Stomach (tissue), 9 donors: ENCODE data around the gene EPB41L1. TPM values are rescaled to one million over a fixed set of nuclear protein-coding genes. Genes with fewer than 3 reads are reported as not detected.
A peak's percentile ranks its signal among the peaks of the same experiment; 100 is the strongest.

ENCODE experiments used
- DNase-seq, 2 donors: peaks; one replicate each; pipeline versions ENCODE4 v3.0.0 to v3.0.0-alpha.2; 2013 to 2019
- H3K27ac ChIP-seq, 5 donors: fragments of 200-600 bp in 4 of 5; sonication (generic) in 4 of 5; one replicate each; pipeline ENCODE4 v1.5.1; 2013 to 2019; ENCODE audit warnings: mild to moderate bottlenecking in 1 of 5, moderate library complexity in 1 of 5
- H3K27me3 ChIP-seq, 3 donors: fragments of 200-600 bp; sonication (generic); one replicate each; pipeline ENCODE4 v1.5.1; 2017 to 2019; ENCODE audit warnings: mixed run types in 1 of 3
- H3K36me3 ChIP-seq, 4 donors: fragments of 200-600 bp; sonication (generic); 1 replicate in 3 of 4; 2 replicates in 1 of 4; pipeline ENCODE4 v1.5.1; 2016 to 2019
- H3K4me1 ChIP-seq, 4 donors: fragments of 200-600 bp; sonication (generic); one replicate each; pipeline ENCODE4 v1.5.1; 2016 to 2019
- H3K4me3 ChIP-seq, 4 donors: fragments of 200-600 bp; sonication (generic) in 3 of 4; one replicate each; pipeline ENCODE4 v1.5.1; 2016 to 2019; ENCODE audit warnings: mild to moderate bottlenecking in 1 of 4
- H3K9me3 ChIP-seq, 4 donors: fragments of 200-600 bp; sonication (generic); one replicate each; pipeline ENCODE4 v1.5.1; 2016 to 2019
- EP300 ChIP-seq: sonication (generic); formaldehyde crosslinking; IDR thresholded peaks from one replicate; pipeline ENCODE4 v1.6.1; 2017; ENCODE audit warnings: antibody characterized with exemption
- POLR2A ChIP-seq, 4 donors: fragments of 450-650 bp; IDR thresholded peaks; one replicate each; pipeline ENCODE4 v1.6.1; 2016; ENCODE audit warnings: antibody characterized with exemption in 4 of 4, control low read depth in 2 of 4, mild to moderate bottlenecking in 1 of 4, moderate library complexity in 1 of 4
- POLR2AphosphoS5 ChIP-seq, 3 donors: sonication (generic); formaldehyde crosslinking; IDR thresholded peaks; one replicate each; pipeline ENCODE4 v1.6.1; 2016; ENCODE audit warnings: antibody characterized with exemption in 3 of 3
- WGBS, 5 donors: extraction: QIAGEN DNeasy Blood & Tissue Kit in 3 of 5; methylation state at CpG; one replicate each; pipeline versions ENCODE4 v1.1.5 to v1.1.7; 2013 to 2018; 5-methylcytosine and 5-hydroxymethylcytosine counted together
- intact Hi-C: fragments of 100-400 bp; cut with DNase I; formaldehyde crosslinking; loops from one replicate; pipeline ENCODE4 v1.15.1; 2023; ENCODE audit warnings: low total_unique reads
- polyA plus RNA-seq, 3 donors: library from polyadenylated mRNA; stranded (reverse); fragments of 200-250 nt; gene quantifications; one replicate each; pipeline ENCODE4 v1.2.3, GENCODE V29; 2013
- total RNA-seq, 5 donors: library from RNA; depleted of rRNA; stranded (reverse); fragments of >200 nt; gene quantifications; one replicate each; pipeline versions ENCODE4 v1.1.0 to v1.2.3, GENCODE V29; 2014 to 2016
- TF ChIP-seq, protein P1 (sequence below), 7 experiments: fragments of 450-650 bp in 4 of 7; fragments of 200-600 bp in 3 of 7; sonication (generic) in 3 of 7; IDR thresholded peaks; one replicate each; pipeline ENCODE4 v1.5.1; 2016 to 2019; ENCODE audit warnings: antibody characterized with exemption in 7 of 7, control low read depth in 2 of 7, mild to moderate bottlenecking in 1 of 7
- donor health status: healthy with polysubstance abuse.
- donor health status: Bipolar disorder and iron deficiency.
- donor health status: healthy.

Gene EPB41L1
- total and polyA plus RNA-seq, 8 donors, result 25.9 to 271 (median 40.4) TPM

DNA sequence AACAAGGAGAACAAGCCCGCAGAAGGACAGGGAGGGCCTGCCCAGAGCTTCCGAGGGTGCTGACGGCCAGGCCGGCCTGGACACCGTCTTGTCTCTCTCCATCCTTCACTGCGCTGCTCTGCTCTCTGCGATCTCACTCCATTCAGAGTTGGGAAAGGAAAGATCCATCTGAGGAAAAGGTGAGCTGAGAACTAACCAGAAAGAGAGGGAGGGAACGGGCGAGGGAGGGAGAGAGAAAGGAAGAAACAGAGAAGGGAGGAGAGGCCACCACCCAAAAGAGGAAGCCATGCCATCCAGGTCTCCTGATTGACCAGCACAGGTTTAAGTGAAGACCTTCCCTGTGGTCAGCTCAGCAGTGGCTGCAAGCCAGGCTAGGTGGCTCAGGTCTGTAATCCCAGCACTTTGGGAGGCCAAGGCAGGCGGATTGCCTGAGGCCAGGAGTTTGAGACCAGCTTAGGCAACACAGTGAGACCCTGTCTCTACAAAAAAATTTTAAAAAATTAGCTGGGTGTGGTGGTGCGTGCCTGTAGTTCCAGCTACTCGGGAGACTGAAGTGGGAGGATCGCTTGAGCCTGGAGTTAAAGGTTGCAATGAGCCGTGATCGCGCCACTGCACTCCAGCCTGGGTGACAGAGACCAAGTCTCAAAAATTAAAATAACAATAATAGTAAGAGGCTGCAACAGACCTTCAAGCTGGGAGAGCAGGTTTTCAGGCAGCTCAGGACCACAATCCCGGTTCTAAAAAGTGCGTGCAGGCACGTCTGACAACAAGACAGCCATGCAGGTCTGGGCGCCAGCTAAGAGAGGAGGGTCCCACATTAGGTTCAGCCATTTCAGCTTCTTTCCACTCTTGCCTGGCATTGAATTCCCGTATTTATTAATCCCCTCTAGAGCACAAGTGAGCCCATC is 117.4 kb downstream of the EPB41L1 start:
- Histone ChIP-seq H3K27me3 (peaks cover 8 to 38% (median 17%) of the 10 kb centered on the region in 3 donors), H3K9me3 (no peaks in the 10 kb centered on the region), H3K27ac (no peak overlapping the region), H3K4me3 (no peak overlapping the region), H3K36me3 (no peaks in the 10 kb centered on the region), H3K4me1 (no peaks in the 10 kb centered on the region)
- DNase-seq, result no peak
- TF ChIP-seq EP300 (no peak), POLR2A (IDR thresholded peaks at IDR 0.05) (no peak), POLR2AphosphoS5 (IDR thresholded peaks at IDR 0.05) (no peak)
- TF ChIP-seq, protein P1, sequence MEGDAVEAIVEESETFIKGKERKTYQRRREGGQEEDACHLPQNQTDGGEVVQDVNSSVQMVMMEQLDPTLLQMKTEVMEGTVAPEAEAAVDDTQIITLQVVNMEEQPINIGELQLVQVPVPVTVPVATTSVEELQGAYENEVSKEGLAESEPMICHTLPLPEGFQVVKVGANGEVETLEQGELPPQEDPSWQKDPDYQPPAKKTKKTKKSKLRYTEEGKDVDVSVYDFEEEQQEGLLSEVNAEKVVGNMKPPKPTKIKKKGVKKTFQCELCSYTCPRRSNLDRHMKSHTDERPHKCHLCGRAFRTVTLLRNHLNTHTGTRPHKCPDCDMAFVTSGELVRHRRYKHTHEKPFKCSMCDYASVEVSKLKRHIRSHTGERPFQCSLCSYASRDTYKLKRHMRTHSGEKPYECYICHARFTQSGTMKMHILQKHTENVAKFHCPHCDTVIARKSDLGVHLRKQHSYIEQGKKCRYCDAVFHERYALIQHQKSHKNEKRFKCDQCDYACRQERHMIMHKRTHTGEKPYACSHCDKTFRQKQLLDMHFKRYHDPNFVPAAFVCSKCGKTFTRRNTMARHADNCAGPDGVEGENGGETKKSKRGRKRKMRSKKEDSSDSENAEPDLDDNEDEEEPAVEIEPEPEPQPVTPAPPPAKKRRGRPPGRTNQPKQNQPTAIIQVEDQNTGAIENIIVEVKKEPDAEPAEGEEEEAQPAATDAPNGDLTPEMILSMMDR (IDR thresholded peaks at IDR 0.05), result no peak
- 86 to 89% (median 88%) methylated on average over 21 of the region's 21 CpGs for WGBS, 5 donors
- intact Hi-C loops, result no loop called here

GRCh38 chr20:36272547-36273220 is 118.1 kb downstream of the EPB41L1 start:
- intact Hi-C loops, result no loop called here
- WGBS, 5 donors, result 79 to 84% (median 82%) methylated on average over 12 of the region's 12 CpGs
- no peak for DNase-seq
- TF ChIP-seq EP300 (no peak), POLR2A (IDR thresholded peaks at IDR 0.05) (no peak), POLR2AphosphoS5 (IDR thresholded peaks at IDR 0.05) (no peak)
- TF ChIP-seq, protein P1 (IDR thresholded peaks at IDR 0.05), result no peak
- H3K4me1 ChIP-seq, result no peaks in the 10 kb centered on the region
- no peak overlapping the region for H3K4me3 ChIP-seq
- H3K27me3 ChIP-seq, result peaks cover 8 to 41% (median 17%) of the 10 kb centered on the region in 3 donors
- no peaks in the 10 kb centered on the region for H3K36me3 ChIP-seq
- no peak overlapping the region for H3K27ac ChIP-seq
- H3K9me3 ChIP-seq, result no peaks in the 10 kb centered on the region

- WGBS, 5 donors, result 61 to 72% (median 66%) methylated on average over 10 to 12 of the region's 12 CpGs
- Histone ChIP-seq H3K27me3 (peaks cover 8 to 46% (median 17%) of the 10 kb centered on the region in 3 donors), H3K27ac (no peak overlapping the region), H3K36me3 (no peaks in the 10 kb centered on the region), H3K9me3 (no peaks in the 10 kb centered on the region), H3K4me3 (no peak overlapping the region), H3K4me1 (no peaks in the 10 kb centered on the region)
- intact Hi-C loops, result no loop called here
- TF ChIP-seq POLR2AphosphoS5 (IDR thresholded peaks at IDR 0.05), result no peak
- no peak for TF ChIP-seq POLR2A (IDR thresholded peaks at IDR 0.05)
- TF ChIP-seq, protein P1 (IDR thresholded peaks at IDR 0.05), result no peak
- no peak for TF ChIP-seq EP300
- DNase-seq, result peak in 1 of 2 donors; percentile 31
These were observed 119.1 kb downstream of the EPB41L1 start for GRCh38 chr20:36273414-36274180.
